WERI-Rb-1 (cell line): Measurements from ENCODE around the gene SLC4A1AP.
A peak's percentile ranks its signal among the peaks of the same experiment; 100 is the strongest.

Experiments
- DNase-seq: peaks from one replicate; pipeline ENCODE4 v3.0.0-alpha.2; 2020
- H3K27ac ChIP-seq: fragments of 250-450 bp; sonication (Bioruptor Pico); 2 replicates; pipeline ENCODE4 v1.5.1; 2020; ENCODE audit warnings: mild to moderate bottlenecking, moderate library complexity
- H3K27me3 ChIP-seq: fragments of 250-450 bp; sonication (Bioruptor Pico); 2 replicates; pipeline ENCODE4 v1.5.1; 2021; ENCODE audit warnings: mild to moderate bottlenecking, low read depth, moderate library complexity; ENCODE audit not compliant: insufficient read depth, severe bottlenecking
- H3K36me3 ChIP-seq: fragments of 250-450 bp; sonication (Bioruptor Pico); 2 replicates; pipeline ENCODE4 v1.5.1; 2020; ENCODE audit warnings: mild to moderate bottlenecking, moderate library complexity
- H3K4me3 ChIP-seq: 2 replicates; pipeline ENCODE4 v1.5.1; 2011; ENCODE audit warnings: low read depth, mild to moderate bottlenecking, control low read depth, low read length
- H3K9me3 ChIP-seq: fragments of 250-450 bp; sonication (Bioruptor Pico); 2 replicates; pipeline ENCODE4 v1.5.1; 2021; ENCODE audit warnings: mild to moderate bottlenecking, moderate library complexity; ENCODE audit not compliant: severe bottlenecking
- TF ChIP-seq, protein P1 (sequence below): IDR thresholded peaks from 2 replicates; pipeline ENCODE4 v1.5.1; 2011; ENCODE audit warnings: low read depth, mild to moderate bottlenecking, control low read depth, inconsistent platforms, low read length

SLC4A1AP gene

DNA sequence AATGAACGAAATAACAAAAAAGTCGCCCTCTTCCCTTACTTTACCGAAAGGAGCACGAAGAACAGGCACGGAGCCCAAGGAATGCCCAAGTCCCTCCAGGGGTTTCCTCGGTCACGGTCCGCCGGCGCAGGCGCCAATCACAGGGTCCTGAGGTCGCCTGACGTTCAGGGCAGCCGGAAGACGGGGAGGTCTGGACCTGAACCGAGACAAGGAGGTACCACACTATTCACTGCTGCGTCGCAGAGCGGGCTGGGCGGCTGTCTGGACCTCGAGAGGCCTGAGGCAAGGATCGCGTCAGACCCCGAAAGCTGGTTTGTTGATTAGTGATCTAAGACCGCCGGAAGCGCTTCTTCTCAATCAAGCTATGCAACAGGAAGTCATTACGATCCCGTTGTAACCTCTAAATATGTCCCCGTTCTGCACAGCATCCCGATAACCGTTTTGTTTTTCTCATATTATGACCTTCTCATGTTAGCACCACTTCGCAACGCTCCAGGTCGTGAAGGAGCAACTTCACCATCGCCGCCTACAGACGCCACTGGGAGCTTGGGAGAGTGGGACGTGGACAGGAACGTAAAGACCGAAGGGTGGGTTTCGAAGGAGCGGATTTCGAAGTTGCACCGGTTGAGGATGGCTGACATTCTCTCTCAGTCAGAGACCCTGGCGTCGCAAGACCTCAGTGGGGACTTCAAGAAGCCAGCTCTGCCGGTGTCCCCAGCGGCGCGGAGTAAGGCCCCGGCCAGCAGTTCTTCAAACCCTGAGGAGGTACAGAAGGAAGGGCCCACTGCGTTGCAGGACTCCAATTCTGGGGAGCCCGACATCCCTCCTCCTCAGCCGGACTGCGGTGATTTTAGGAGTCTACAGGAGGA is at the start of gene SLC4A1AP, which contains the start of gene SUPT7L:
TSS of gene SLC4A1AP (plus strand) at position 605 of the 869 bp plus-strand sequence. CDS start at position 631, 26 bp downstream.
TSS of gene SUPT7L (minus strand) at position 330 of the 869 bp plus-strand sequence. CDS start 1,422 bp downstream, outside the sequence.
- Histone ChIP-seq H3K4me3 (peak within 1 kb of the TSS; percentile 90), H3K27me3 (no peaks in the 10 kb centered on the region), H3K9me3 (no peaks in the 10 kb centered on the region), H3K36me3 (peaks cover 70% of the 10 kb centered on the region), H3K27ac (peak within 1 kb of the TSS; percentile 97)
- peak; percentile 75 for DNase-seq
- TF ChIP-seq, protein P1, sequence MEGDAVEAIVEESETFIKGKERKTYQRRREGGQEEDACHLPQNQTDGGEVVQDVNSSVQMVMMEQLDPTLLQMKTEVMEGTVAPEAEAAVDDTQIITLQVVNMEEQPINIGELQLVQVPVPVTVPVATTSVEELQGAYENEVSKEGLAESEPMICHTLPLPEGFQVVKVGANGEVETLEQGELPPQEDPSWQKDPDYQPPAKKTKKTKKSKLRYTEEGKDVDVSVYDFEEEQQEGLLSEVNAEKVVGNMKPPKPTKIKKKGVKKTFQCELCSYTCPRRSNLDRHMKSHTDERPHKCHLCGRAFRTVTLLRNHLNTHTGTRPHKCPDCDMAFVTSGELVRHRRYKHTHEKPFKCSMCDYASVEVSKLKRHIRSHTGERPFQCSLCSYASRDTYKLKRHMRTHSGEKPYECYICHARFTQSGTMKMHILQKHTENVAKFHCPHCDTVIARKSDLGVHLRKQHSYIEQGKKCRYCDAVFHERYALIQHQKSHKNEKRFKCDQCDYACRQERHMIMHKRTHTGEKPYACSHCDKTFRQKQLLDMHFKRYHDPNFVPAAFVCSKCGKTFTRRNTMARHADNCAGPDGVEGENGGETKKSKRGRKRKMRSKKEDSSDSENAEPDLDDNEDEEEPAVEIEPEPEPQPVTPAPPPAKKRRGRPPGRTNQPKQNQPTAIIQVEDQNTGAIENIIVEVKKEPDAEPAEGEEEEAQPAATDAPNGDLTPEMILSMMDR: no peak

- H3K27me3 ChIP-seq: no peaks in the 10 kb centered on the region
- TF ChIP-seq, protein P1: no peak
- H3K4me3 ChIP-seq: no peak overlapping the region
- H3K9me3 ChIP-seq: no peaks in the 10 kb centered on the region
- no peak for DNase-seq
- H3K36me3 ChIP-seq: peaks cover 71% of the 10 kb centered on the region
- H3K27ac ChIP-seq: no peak overlapping the region
Measured at GRCh38 chr2:27613985-27614384, 49.7 kb upstream of the SLC4A1AP start.

DNA sequence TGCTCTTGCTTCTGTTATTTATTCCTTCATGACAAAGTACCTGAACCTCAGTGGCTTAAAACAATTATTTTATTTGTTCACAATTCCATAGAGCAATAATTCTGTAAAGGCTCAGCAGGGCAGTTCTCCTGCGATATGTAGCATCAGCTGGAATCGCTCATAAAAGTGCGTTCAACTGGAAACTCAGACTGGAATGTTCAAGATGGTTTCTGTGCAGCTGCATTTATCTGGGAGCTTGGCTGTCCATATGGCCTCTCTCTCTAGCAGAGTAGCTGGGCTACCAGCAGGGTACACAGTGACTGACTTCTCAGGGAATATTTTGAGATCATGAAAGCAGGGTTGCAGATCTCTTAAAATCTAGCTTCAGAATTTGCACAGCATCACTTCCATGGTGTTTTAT is 48.4 kb upstream of the SLC4A1AP start:
- Histone ChIP-seq H3K4me3 (no peak overlapping the region), H3K27ac (no peak overlapping the region), H3K9me3 (no peaks in the 10 kb centered on the region), H3K36me3 (peaks cover 67% of the 10 kb centered on the region), H3K27me3 (no peaks in the 10 kb centered on the region)
- DNase-seq: no peak
- TF ChIP-seq, protein P1: no peak

GRCh38 chr2:27621524-27621923 is 42.2 kb upstream of the SLC4A1AP start:
- H3K4me3 ChIP-seq: no peak overlapping the region
- no peak overlapping the region for H3K27ac ChIP-seq
- H3K27me3 ChIP-seq: no peaks in the 10 kb centered on the region
- no peaks in the 10 kb centered on the region for H3K9me3 ChIP-seq
- DNase-seq: no peak
- TF ChIP-seq, protein P1: 0 out of 2 replicates have a peak, but pooled peaks have one; percentile 16
- H3K36me3 ChIP-seq: peaks cover 58% of the 10 kb centered on the region

DNA sequence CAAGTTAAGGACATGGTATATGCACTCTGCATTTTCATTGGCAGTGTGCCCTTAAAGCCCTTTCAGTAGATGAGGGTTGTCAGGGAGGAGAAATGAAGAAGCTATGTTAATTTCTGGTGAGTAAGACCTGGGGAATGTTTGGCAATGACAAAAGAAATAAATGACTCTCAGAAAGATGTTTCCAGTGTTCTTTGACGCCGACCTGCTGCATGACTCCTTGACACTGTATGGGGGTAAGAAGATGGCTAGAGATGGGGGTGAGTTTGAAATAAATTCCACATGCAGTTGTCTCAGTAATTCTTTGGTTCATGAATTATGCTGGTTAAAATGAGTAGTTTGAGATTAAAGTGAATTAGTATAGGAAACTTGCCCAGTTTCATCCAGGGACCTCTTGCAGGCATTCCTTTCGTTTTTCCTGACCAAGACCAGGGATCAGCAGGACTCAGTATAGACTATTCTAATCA is 40.7 kb upstream of the SLC4A1AP start:
- peaks cover 46% of the 10 kb centered on the region for H3K36me3 ChIP-seq
- TF ChIP-seq, protein P1: no peak
- no peak overlapping the region for H3K27ac ChIP-seq
- no peak overlapping the region for H3K4me3 ChIP-seq
- H3K27me3 ChIP-seq: no peaks in the 10 kb centered on the region
- H3K9me3 ChIP-seq: no peaks in the 10 kb centered on the region
- no peak for DNase-seq
